Measurements from ENCODE around the gene CR1.
A peak's percentile ranks its signal among the peaks of the same experiment; 100 is the strongest.

DNA sequence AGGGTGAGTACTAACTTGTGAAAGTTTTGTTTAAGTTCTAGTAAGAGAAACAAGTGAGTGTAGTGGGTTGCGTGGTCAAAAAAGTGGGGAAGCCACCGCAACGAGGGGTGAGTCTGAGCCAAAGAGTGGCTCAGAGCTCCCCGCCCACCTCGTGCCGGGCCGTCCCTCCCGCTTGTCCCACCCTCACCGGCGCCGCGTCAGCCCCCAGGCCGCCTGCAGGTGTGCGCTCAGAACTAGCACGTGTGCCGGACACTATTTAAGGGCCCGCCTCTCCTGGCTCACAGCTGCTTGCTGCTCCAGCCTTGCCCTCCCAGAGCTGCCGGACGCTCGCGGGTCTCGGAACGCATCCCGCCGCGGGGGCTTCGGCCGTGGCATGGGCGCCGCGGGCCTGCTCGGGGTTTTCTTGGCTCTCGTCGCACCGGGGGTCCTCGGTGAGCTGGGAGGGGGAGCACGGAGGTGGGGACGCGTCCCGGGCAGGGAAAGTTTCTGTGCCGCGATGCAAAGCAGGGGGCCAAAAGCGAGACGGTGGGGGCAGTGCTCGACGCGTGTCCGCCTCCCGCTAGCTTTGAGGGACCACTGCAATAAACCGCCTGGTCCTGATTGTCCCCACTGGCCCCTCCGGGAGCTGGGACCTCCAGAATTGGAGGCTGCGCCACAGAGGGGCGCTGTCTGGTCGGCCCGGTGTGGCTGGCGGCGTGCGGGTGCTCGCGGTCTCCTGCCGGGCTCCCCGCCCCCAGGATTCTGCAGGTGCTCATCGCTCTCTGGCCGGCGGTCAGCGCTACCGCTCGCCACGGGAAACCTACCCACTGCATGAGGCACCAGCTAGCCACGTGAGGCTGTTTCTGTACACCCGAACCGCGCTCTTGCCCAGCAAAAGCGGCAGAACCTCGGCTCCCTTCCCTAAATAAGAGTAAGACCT lies 41.7 kb upstream of the CR1 start, which contains the start of gene CR2:
- no peak for TF ChIP-seq CEBPB (IDR thresholded peaks at IDR 0.05; ENCODE audit: low read depth, low read length)
- peak; percentile 38 to 61; a peak in 3 of 4 replicates for TF ChIP-seq RAD21 (IDR thresholded peaks at IDR 0.05 in 1 of 2, conservative IDR thresholded peaks at IDR 0.05 in 1 of 2; ENCODE audit: low read depth in 2 of 2, low read length in 2 of 2)
- no peak for TF ChIP-seq GABPA (IDR thresholded peaks at IDR 0.05; ENCODE audit: borderline replicate concordance, insufficient read depth, low read length)
- TF ChIP-seq POLR2A (IDR thresholded peaks at IDR 0.05; ENCODE audit: control extremely low read depth in 1 of 2, low read depth in 2 of 2, low read length in 2 of 2) = peak in 1 of 2 experiments; percentile 67; a peak in 1 of 3 replicates
- TF ChIP-seq, protein P1, sequence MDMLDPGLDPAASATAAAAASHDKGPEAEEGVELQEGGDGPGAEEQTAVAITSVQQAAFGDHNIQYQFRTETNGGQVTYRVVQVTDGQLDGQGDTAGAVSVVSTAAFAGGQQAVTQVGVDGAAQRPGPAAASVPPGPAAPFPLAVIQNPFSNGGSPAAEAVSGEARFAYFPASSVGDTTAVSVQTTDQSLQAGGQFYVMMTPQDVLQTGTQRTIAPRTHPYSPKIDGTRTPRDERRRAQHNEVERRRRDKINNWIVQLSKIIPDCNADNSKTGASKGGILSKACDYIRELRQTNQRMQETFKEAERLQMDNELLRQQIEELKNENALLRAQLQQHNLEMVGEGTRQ (IDR thresholded peaks at IDR 0.05; ENCODE audit: low read length) = 0 out of 2 replicates have a peak, but pooled peaks have one; percentile 19
- peak; percentile 69; the same call in 1 of the 2 replicates for TF ChIP-seq POLR2AphosphoS5 (IDR thresholded peaks at IDR 0.05; ENCODE audit: low read depth, low read length)
